ENCODE results near the gene BMP7.

- no peak for TF ChIP-seq POLR2A (IDR thresholded peaks at IDR 0.05; ENCODE audit: low read depth, low read length)
- no peak for TF ChIP-seq POLR2AphosphoS5 (IDR thresholded peaks at IDR 0.05; ENCODE audit: low read depth, low read length)
Measured at GRCh38 chr20:57165427-57166004, 100.9 kb downstream of the BMP7 start.
